GM12801 (cell line): ENCODE results near the gene MOGAT2.

Experiments
- CTCF ChIP-seq: IDR thresholded peaks from one replicate; pipeline ENCODE4 v1.5.1; 2011; ENCODE audit warnings: control low read depth; ENCODE audit not compliant: insufficient read length; ENCODE audit errors: extremely low read depth

Gene MOGAT2

GRCh38 chr11:75689863-75690609, 27.6 kb upstream of the MOGAT2 start:
- TF ChIP-seq CTCF = no peak

- no peak for TF ChIP-seq CTCF
These were observed 25.8 kb upstream of the MOGAT2 start for GRCh38 chr11:75691804-75692203.

GRCh38 chr11:75697906-75698581, 19.6 kb upstream of the MOGAT2 start:
- TF ChIP-seq CTCF = no peak

GRCh38 chr11:75700940-75701339, 16.7 kb upstream of the MOGAT2 start:
- TF ChIP-seq CTCF = no peak

- no peak for TF ChIP-seq CTCF
These were observed 13.9 kb upstream of the MOGAT2 start for GRCh38 chr11:75703695-75704237.

GRCh38 chr11:75705541-75705940, 12.1 kb upstream of the MOGAT2 start:
- TF ChIP-seq CTCF = no peak

GRCh38 chr11:75706260-75706729, 11.3 kb upstream of the MOGAT2 start:
- TF ChIP-seq CTCF = no peak
